ENCODE data around the gene STK32C. TPM values are rescaled to one million over a fixed set of nuclear protein-coding genes. Genes with fewer than 3 reads are reported as not detected.
"Not testable (repeated sequence)": the region's sequence is repeated elsewhere in the genome, so short reads cannot be mapped to it uniquely, and the experiment has no call there.

STK32C gene
- total and polyA plus RNA-seq, 7 donors, result 3.6 to 11.7 (median 6.6) TPM

DNA sequence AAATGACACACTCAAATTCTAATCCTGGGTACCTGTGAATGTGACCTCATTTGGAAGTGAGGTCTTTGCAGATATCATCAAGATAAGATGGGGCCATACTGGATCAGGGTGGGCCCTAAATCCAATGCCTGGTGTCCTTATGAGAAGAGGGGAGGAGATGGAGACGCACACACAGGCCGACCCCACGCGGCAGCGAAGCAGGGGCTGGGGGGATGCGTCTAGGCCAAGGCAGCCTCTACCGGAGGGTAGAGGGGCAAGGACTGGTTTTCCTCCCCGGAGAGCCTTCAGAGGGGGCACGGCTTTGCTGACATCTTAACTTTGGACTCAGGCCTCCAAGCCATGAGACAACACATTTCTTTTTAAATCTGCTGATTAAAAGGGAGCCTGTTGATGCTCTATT lies 87.7 kb downstream of the STK32C start:
- 86 to 92% (median 92%) methylated on average over 9 of the region's 9 CpGs for WGBS, 3 donors
- no peak overlapping the region for H3K27ac ChIP-seq
- no peaks in the 10 kb centered on the region for H3K27me3 ChIP-seq (ENCODE audit: insufficient read depth in 3 of 3, low read length in 2 of 3)
- DNase-seq, result no peak
- no peaks in the 10 kb centered on the region for H3K36me3 ChIP-seq (ENCODE audit: insufficient read depth in 1 of 2, low read depth in 1 of 2)
- no peak overlapping the region for H3K4me3 ChIP-seq
- H3K4me1 ChIP-seq, result no peaks in the 10 kb centered on the region
- TF ChIP-seq, protein P1, sequence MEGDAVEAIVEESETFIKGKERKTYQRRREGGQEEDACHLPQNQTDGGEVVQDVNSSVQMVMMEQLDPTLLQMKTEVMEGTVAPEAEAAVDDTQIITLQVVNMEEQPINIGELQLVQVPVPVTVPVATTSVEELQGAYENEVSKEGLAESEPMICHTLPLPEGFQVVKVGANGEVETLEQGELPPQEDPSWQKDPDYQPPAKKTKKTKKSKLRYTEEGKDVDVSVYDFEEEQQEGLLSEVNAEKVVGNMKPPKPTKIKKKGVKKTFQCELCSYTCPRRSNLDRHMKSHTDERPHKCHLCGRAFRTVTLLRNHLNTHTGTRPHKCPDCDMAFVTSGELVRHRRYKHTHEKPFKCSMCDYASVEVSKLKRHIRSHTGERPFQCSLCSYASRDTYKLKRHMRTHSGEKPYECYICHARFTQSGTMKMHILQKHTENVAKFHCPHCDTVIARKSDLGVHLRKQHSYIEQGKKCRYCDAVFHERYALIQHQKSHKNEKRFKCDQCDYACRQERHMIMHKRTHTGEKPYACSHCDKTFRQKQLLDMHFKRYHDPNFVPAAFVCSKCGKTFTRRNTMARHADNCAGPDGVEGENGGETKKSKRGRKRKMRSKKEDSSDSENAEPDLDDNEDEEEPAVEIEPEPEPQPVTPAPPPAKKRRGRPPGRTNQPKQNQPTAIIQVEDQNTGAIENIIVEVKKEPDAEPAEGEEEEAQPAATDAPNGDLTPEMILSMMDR (IDR thresholded peaks at IDR 0.05), result no peak
- H3K9me3 ChIP-seq, result no peaks in the 10 kb centered on the region
- no peak for ATAC-seq
- intact Hi-C loops (cut with DNase I), result loop anchor here (5.0 kb wide), 1 partner anchor 232 kb away; no protein-coding TSS in a partner anchor

DNA sequence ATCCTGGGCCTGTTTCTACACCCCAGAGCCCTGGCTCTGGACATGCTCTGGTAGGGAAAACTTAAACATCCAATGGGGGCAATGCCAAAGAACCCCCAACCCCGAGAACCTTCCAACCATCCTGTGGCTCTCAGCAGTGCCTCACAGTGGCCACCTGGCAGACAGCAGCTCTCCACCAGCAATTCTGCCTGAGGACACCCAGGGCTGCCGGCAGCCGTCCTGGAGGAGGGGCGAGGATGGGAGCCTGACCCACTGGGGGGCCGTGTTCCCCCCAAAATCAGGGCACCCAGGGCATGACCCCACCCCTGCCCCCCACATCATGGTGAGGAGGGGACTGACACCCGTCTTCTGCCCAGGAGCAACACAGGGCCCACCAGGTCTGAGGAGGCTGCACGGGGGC lies 88.3 kb downstream of the STK32C start:
- intact Hi-C loops (cut with DNase I), result loop anchor here in 1 of 2 donors (10.0 kb wide), 1 partner anchor 425 kb away; no protein-coding TSS in a partner anchor
- DNase-seq, result no peak

DNA sequence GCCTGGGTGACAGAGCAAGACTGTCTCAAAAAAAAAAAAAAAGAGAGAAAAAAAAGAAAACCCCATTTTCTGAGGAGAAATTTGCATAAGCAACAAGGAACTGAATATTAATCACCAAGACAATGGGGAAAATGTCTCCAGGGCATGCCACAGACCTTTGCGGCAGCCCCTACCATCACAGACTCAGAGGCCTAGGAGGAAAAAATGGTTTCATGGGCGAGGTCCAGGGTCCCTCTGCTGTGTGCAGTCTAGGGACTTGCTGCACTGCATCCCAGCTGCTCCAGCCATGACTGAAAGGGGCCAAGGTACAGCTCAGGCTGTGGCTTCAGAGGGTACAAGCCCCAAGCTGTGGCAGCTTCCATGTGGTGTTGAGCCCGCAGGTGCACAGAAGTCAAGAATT lies 91.3 kb downstream of the STK32C start:
- H3K36me3 ChIP-seq (ENCODE audit: insufficient read depth in 1 of 2, low read depth in 1 of 2); H3K27ac ChIP-seq; H3K4me1 ChIP-seq; ATAC-seq; H3K27me3 ChIP-seq (ENCODE audit: insufficient read depth in 3 of 3, low read length in 2 of 3); H3K9me3 ChIP-seq; DNase-seq; H3K4me3 ChIP-seq: not testable (repeated sequence)
- 86 to 92% (median 92%) methylated on average over 3 of the region's 3 CpGs for WGBS, 3 donors
- intact Hi-C loops (cut with DNase I), result loop anchor here in 1 of 2 donors (10.0 kb wide), 1 partner anchor 428 kb away; no protein-coding TSS in a partner anchor

More for the DNA sequence above, 88.3 kb downstream of the STK32C start:
- no peaks in the 10 kb centered on the region for H3K27me3 ChIP-seq (ENCODE audit: insufficient read depth in 3 of 3, low read length in 2 of 3)
- no peak for ATAC-seq
- H3K4me1 ChIP-seq, result no peaks in the 10 kb centered on the region
- 76 to 81% (median 78%) methylated on average over 7 of the region's 7 CpGs for WGBS, 3 donors
- TF ChIP-seq, protein P1 (IDR thresholded peaks at IDR 0.05), result no peak
- H3K4me3 ChIP-seq, result no peak overlapping the region
- no peaks in the 10 kb centered on the region for H3K9me3 ChIP-seq
- no peaks in the 10 kb centered on the region for H3K36me3 ChIP-seq (ENCODE audit: insufficient read depth in 1 of 2, low read depth in 1 of 2)
- no peak overlapping the region for H3K27ac ChIP-seq

DNA sequence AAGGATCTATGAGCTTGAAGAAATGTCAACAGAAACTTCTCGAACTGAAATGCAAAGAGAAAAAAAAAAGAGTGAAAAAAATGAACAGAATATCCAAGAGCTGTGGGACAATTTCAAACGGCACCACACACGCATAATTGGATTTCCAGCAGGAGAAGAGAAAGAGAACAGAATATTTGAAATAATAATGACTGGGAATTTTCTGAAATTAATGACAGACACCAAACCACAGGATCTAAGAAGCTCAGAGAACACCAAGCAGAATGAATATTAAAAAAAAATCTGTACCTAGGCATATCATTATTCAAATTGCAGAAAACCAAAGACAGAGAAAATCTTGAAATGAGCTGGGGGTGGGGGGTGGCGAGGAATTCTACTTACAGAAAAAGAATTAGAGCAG lies 93.8 kb downstream of the STK32C start:
- TF ChIP-seq, protein P1 (IDR thresholded peaks at IDR 0.05), result no peak
- no peaks in the 10 kb centered on the region for H3K36me3 ChIP-seq (ENCODE audit: insufficient read depth in 1 of 2, low read depth in 1 of 2)
- no peak overlapping the region for H3K27ac ChIP-seq
- intact Hi-C loops (cut with DNase I), result loop anchor here in 1 of 2 donors (10.0 kb wide), 1 partner anchor 431 kb away; no protein-coding TSS in a partner anchor
- H3K27me3 ChIP-seq (ENCODE audit: insufficient read depth in 3 of 3, low read length in 2 of 3), result no peaks in the 10 kb centered on the region
- no peak overlapping the region for H3K4me3 ChIP-seq
- no peaks in the 10 kb centered on the region for H3K9me3 ChIP-seq
- DNase-seq (no peak), ATAC-seq (no peak)
- no peaks in the 10 kb centered on the region for H3K4me1 ChIP-seq
- WGBS, 3 donors, result 52 to 79% (median 67%) methylated on average over 4 of the region's 4 CpGs

DNA sequence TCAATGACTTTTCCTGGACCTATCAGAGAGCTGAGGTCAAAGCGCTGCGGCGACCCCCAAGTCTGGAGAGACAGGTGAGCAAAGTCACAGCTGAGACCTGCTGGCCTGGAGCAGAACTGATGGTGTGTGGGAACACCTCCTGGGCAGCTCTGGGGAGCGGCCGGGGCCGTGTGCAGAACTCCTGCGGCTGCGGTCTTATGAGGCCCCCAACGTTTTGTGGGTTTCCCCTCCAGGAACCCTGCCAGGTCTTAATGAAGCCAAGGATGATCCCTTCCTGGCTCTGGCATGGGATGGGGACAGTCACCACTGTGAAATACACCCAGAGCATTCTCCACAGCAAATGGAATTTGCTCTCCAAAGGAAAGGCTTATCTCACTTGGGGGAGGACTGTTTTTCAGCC lies 94.9 kb downstream of the STK32C start:
- H3K4me1 ChIP-seq, result no peaks in the 10 kb centered on the region
- no peak overlapping the region for H3K27ac ChIP-seq
- DNase-seq, result no peak
- H3K27me3 ChIP-seq (ENCODE audit: insufficient read depth in 3 of 3, low read length in 2 of 3), result no peaks in the 10 kb centered on the region
- TF ChIP-seq, protein P1 (IDR thresholded peaks at IDR 0.05), result no peak
- WGBS, 3 donors, result 82 to 90% (median 87%) methylated on average over 9 of the region's 9 CpGs
- intact Hi-C loops (cut with DNase I), result loop anchor here in 1 of 2 donors (10.0 kb wide), 1 partner anchor 432 kb away; no protein-coding TSS in a partner anchor
- no peak overlapping the region for H3K4me3 ChIP-seq
- H3K9me3 ChIP-seq, result no peaks in the 10 kb centered on the region
- no peaks in the 10 kb centered on the region for H3K36me3 ChIP-seq (ENCODE audit: insufficient read depth in 1 of 2, low read depth in 1 of 2)
- no peak for ATAC-seq
